ENCODE results near the gene DGKG.

Gene DGKG

GRCh38 chr3:186100398-186100797 is 261.6 kb downstream of the DGKG start:
- peaks cover 12% of the 10 kb centered on the region for H3K4me1 ChIP-seq (ENCODE audit: control insufficient read depth, low read depth, low read length)
- no peak overlapping the region for H3K23ac ChIP-seq (ENCODE audit: low read length)
- H3K4me3 ChIP-seq (ENCODE audit: low read length): no peak overlapping the region
- H2BK120ac ChIP-seq (ENCODE audit: low read depth, low read length): no peak overlapping the region
- no peak overlapping the region for H3K9ac ChIP-seq (ENCODE audit: low read length)
- H3K56ac ChIP-seq (ENCODE audit: low read length): no peak overlapping the region
- no CpG with 5 or more reads among the region's 3 CpGs for WGBS (ENCODE audit: extremely low coverage, insufficient coverage, low lambda C conversion rate)
- no peaks in the 10 kb centered on the region for H3K27me3 ChIP-seq (ENCODE audit: insufficient read depth, low read length, poor library complexity)
- H3K4me2 ChIP-seq (ENCODE audit: low read length): no peak overlapping the region
- H2BK15ac ChIP-seq (replicated peaks; ENCODE audit: low read depth): no peak overlapping the region
- no peak overlapping the region for H3K18ac ChIP-seq (ENCODE audit: low read length)
- no peaks in the 10 kb centered on the region for H3K79me2 ChIP-seq (ENCODE audit: control insufficient read depth, insufficient read depth, low read length)
- H4K5ac ChIP-seq (ENCODE audit: low read length): no peak overlapping the region
- H3K36me3 ChIP-seq (ENCODE audit: control insufficient read depth, insufficient read depth, low read length): no peaks in the 10 kb centered on the region
- no peak overlapping the region for H4K8ac ChIP-seq (ENCODE audit: low read depth, low read length)
- H3K4ac ChIP-seq (ENCODE audit: low read depth, low read length): no peak overlapping the region
- H2BK5ac ChIP-seq (ENCODE audit: low read length): no peak overlapping the region
- no peak for DNase-seq
- no peak overlapping the region for H2AK5ac ChIP-seq (ENCODE audit: low read length)
- H3K27ac ChIP-seq (ENCODE audit: low read depth, low read length): no peak overlapping the region
- H3K79me1 ChIP-seq (ENCODE audit: low read length): no peaks in the 10 kb centered on the region

GRCh38 chr3:186099178-186099577 is 262.9 kb downstream of the DGKG start:
- no peak overlapping the region for H4K5ac ChIP-seq (ENCODE audit: low read length)
- no peak overlapping the region for H2AK5ac ChIP-seq (ENCODE audit: low read length)
- H3K79me2 ChIP-seq (ENCODE audit: control insufficient read depth, insufficient read depth, low read length): no peaks in the 10 kb centered on the region
- H3K27me3 ChIP-seq (ENCODE audit: insufficient read depth, low read length, poor library complexity): no peaks in the 10 kb centered on the region
- H3K4me1 ChIP-seq (ENCODE audit: control insufficient read depth, low read depth, low read length): peaks cover 12% of the 10 kb centered on the region
- WGBS (ENCODE audit: extremely low coverage, insufficient coverage, low lambda C conversion rate): no CpG with 5 or more reads among the region's 5 CpGs
- H2BK15ac ChIP-seq (replicated peaks; ENCODE audit: low read depth): peak overlapping the region; percentile 0
- no peaks in the 10 kb centered on the region for H3K79me1 ChIP-seq (ENCODE audit: low read length)
- H3K9ac ChIP-seq (ENCODE audit: low read length): no peak overlapping the region
- no peak overlapping the region for H4K8ac ChIP-seq (ENCODE audit: low read depth, low read length)
- no peak overlapping the region for H2BK120ac ChIP-seq (ENCODE audit: low read depth, low read length)
- no peak overlapping the region for H3K4ac ChIP-seq (ENCODE audit: low read depth, low read length)
- no peak overlapping the region for H3K18ac ChIP-seq (ENCODE audit: low read length)
- DNase-seq: no peak
- no peak overlapping the region for H2BK5ac ChIP-seq (ENCODE audit: low read length)
- H3K27ac ChIP-seq (ENCODE audit: low read depth, low read length): peak overlapping the region; percentile 8
- H3K4me3 ChIP-seq (ENCODE audit: low read length): no peak overlapping the region
- H3K4me2 ChIP-seq (ENCODE audit: low read length): no peak overlapping the region
- H3K56ac ChIP-seq (ENCODE audit: low read length): no peak overlapping the region
- H3K23ac ChIP-seq (ENCODE audit: low read length): no peak overlapping the region
- no peaks in the 10 kb centered on the region for H3K36me3 ChIP-seq (ENCODE audit: control insufficient read depth, insufficient read depth, low read length)

GRCh38 chr3:186098740-186099139 is 263.3 kb downstream of the DGKG start:
- H4K8ac ChIP-seq (ENCODE audit: low read depth, low read length): no peak overlapping the region
- no peak overlapping the region for H3K23ac ChIP-seq (ENCODE audit: low read length)
- H3K56ac ChIP-seq (ENCODE audit: low read length): peak overlapping the region; percentile 73
- peak overlapping the region; percentile 96 for H3K27ac ChIP-seq (ENCODE audit: low read depth, low read length)
- no CpG with 5 or more reads among the region's 3 CpGs for WGBS (ENCODE audit: extremely low coverage, insufficient coverage, low lambda C conversion rate)
- H4K5ac ChIP-seq (ENCODE audit: low read length): no peak overlapping the region
- peaks cover 12% of the 10 kb centered on the region for H3K4me1 ChIP-seq (ENCODE audit: control insufficient read depth, low read depth, low read length)
- peak overlapping the region; percentile 10 for H2BK120ac ChIP-seq (ENCODE audit: low read depth, low read length)
- DNase-seq: no peak
- H3K79me2 ChIP-seq (ENCODE audit: control insufficient read depth, insufficient read depth, low read length): no peaks in the 10 kb centered on the region
- H3K18ac ChIP-seq (ENCODE audit: low read length): no peak overlapping the region
- H3K4me3 ChIP-seq (ENCODE audit: low read length): no peak overlapping the region
- H2AK5ac ChIP-seq (ENCODE audit: low read length): no peak overlapping the region
- H2BK5ac ChIP-seq (ENCODE audit: low read length): no peak overlapping the region
- H3K27me3 ChIP-seq (ENCODE audit: insufficient read depth, low read length, poor library complexity): no peaks in the 10 kb centered on the region
- no peaks in the 10 kb centered on the region for H3K79me1 ChIP-seq (ENCODE audit: low read length)
- H3K9ac ChIP-seq (ENCODE audit: low read length): peak overlapping the region; percentile 51
- H2BK15ac ChIP-seq (replicated peaks; ENCODE audit: low read depth): no peak overlapping the region
- no peaks in the 10 kb centered on the region for H3K36me3 ChIP-seq (ENCODE audit: control insufficient read depth, insufficient read depth, low read length)
- H3K4ac ChIP-seq (ENCODE audit: low read depth, low read length): no peak overlapping the region
- no peak overlapping the region for H3K4me2 ChIP-seq (ENCODE audit: low read length)

GRCh38 chr3:186097663-186098451 is 264.2 kb downstream of the DGKG start:
- no peaks in the 10 kb centered on the region for H3K36me3 ChIP-seq (ENCODE audit: control insufficient read depth, insufficient read depth, low read length)
- H4K5ac ChIP-seq (ENCODE audit: low read length): no peak overlapping the region
- H3K79me1 ChIP-seq (ENCODE audit: low read length): no peaks in the 10 kb centered on the region
- H2AK5ac ChIP-seq (ENCODE audit: low read length): no peak overlapping the region
- H3K4me2 ChIP-seq (ENCODE audit: low read length): peak overlapping the region; percentile 50
- H3K4me3 ChIP-seq (ENCODE audit: low read length): peak overlapping the region; percentile 10
- H3K9ac ChIP-seq (ENCODE audit: low read length): peak overlapping the region; percentile 51
- DNase-seq: peak; percentile 96
- no peak overlapping the region for H2BK120ac ChIP-seq (ENCODE audit: low read depth, low read length)
- peak overlapping the region; percentile 85 for H3K18ac ChIP-seq (ENCODE audit: low read length)
- H3K56ac ChIP-seq (ENCODE audit: low read length): peak overlapping the region; percentile 73
- no CpG with 5 or more reads among the region's 16 CpGs for WGBS (ENCODE audit: extremely low coverage, insufficient coverage, low lambda C conversion rate)
- H3K4me1 ChIP-seq (ENCODE audit: control insufficient read depth, low read depth, low read length): peaks cover 14% of the 10 kb centered on the region
- peak overlapping the region; percentile 96 for H3K27ac ChIP-seq (ENCODE audit: low read depth, low read length)
- no peak overlapping the region for H2BK15ac ChIP-seq (replicated peaks; ENCODE audit: low read depth)
- H3K79me2 ChIP-seq (ENCODE audit: control insufficient read depth, insufficient read depth, low read length): no peaks in the 10 kb centered on the region
- H2BK5ac ChIP-seq (ENCODE audit: low read length): peak overlapping the region; percentile 3
- H3K23ac ChIP-seq (ENCODE audit: low read length): no peak overlapping the region
- H3K27me3 ChIP-seq (ENCODE audit: insufficient read depth, low read length, poor library complexity): no peaks in the 10 kb centered on the region
- no peak overlapping the region for H3K4ac ChIP-seq (ENCODE audit: low read depth, low read length)
- no peak overlapping the region for H4K8ac ChIP-seq (ENCODE audit: low read depth, low read length)

- Histone ChIP-seq H3K4me1 (ENCODE audit: control insufficient read depth, low read depth, low read length) (peaks cover 14% of the 10 kb centered on the region), H2BK120ac (ENCODE audit: low read depth, low read length) (no peak overlapping the region), H2AK5ac (ENCODE audit: low read length) (no peak overlapping the region), H3K27me3 (ENCODE audit: insufficient read depth, low read length, poor library complexity) (no peaks in the 10 kb centered on the region), H3K56ac (ENCODE audit: low read length) (peak overlapping the region; percentile 66), H3K4me3 (ENCODE audit: low read length) (no peak overlapping the region), H3K9ac (ENCODE audit: low read length) (peak overlapping the region; percentile 50), H4K8ac (ENCODE audit: low read depth, low read length) (no peak overlapping the region), H3K18ac (ENCODE audit: low read length) (peak overlapping the region; percentile 35), H3K79me2 (ENCODE audit: control insufficient read depth, insufficient read depth, low read length) (no peaks in the 10 kb centered on the region), H3K27ac (ENCODE audit: low read depth, low read length) (peak overlapping the region; percentile 96), H2BK5ac (ENCODE audit: low read length) (no peak overlapping the region), H2BK15ac (replicated peaks; ENCODE audit: low read depth) (no peak overlapping the region), H3K4ac (ENCODE audit: low read depth, low read length) (no peak overlapping the region), H3K36me3 (ENCODE audit: control insufficient read depth, insufficient read depth, low read length) (no peaks in the 10 kb centered on the region), H3K23ac (ENCODE audit: low read length) (no peak overlapping the region), H3K4me2 (ENCODE audit: low read length) (peak overlapping the region; percentile 50), H3K79me1 (ENCODE audit: low read length) (no peaks in the 10 kb centered on the region), H4K5ac (ENCODE audit: low read length) (no peak overlapping the region)
- WGBS (ENCODE audit: extremely low coverage, insufficient coverage, low lambda C conversion rate): no CpG with 5 or more reads among the region's 4 CpGs
- no peak for DNase-seq
These were observed 264.7 kb downstream of the DGKG start for GRCh38 chr3:186097317-186097662.
